H1 (cell line): ENCODE measurements around the gene AARSD1. TPM values are rescaled to one million over a fixed set of nuclear protein-coding genes. Genes with fewer than 3 reads are reported as not detected.
A peak's percentile ranks its signal among the peaks of the same experiment; 100 is the strongest.

Experiments used
- EP300 ChIP-seq, 2 experiments: IDR thresholded peaks; 1 replicate in 1 of 2; 2 replicates in 1 of 2; pipeline ENCODE4 v1.6.1; 2011 to 2012; ENCODE audit warnings: low read depth in 2 of 2, low read length in 2 of 2, mild to moderate bottlenecking in 2 of 2, borderline replicate concordance in 1 of 2, inconsistent platforms in 1 of 2, moderate library complexity in 1 of 2
- EZH2 ChIP-seq: fragments of 200-600 bp; sonication (generic); IDR thresholded peaks from 2 replicates; pipeline ENCODE4 v1.7.1; 2012; ENCODE audit warnings: low read depth, mild to moderate bottlenecking, moderate library complexity, low read length, inconsistent platforms; ENCODE audit not compliant: severe bottlenecking
- GABPA ChIP-seq: IDR thresholded peaks from 2 replicates; pipeline ENCODE4 v1.6.1; 2011; ENCODE audit warnings: mild to moderate bottlenecking, low read length, moderate library complexity, borderline replicate concordance; ENCODE audit not compliant: insufficient read depth
- GTF2F1 ChIP-seq: IDR thresholded peaks from 2 replicates; pipeline ENCODE4 v1.6.1; 2012; ENCODE audit warnings: low read depth, low read length, improper control_type of control experiment, borderline replicate concordance
- HDAC6 ChIP-seq: IDR thresholded peaks from one replicate; pipeline ENCODE4 v1.7.1; 2012; ENCODE audit warnings: low read depth, mild to moderate bottlenecking, inconsistent platforms, low read length, moderate library complexity
- NANOG ChIP-seq: IDR thresholded peaks from 2 replicates; pipeline ENCODE4 v1.6.1; 2011; ENCODE audit warnings: low read length, low read depth, mild to moderate bottlenecking, inconsistent platforms; ENCODE audit not compliant: insufficient read depth, poor library complexity, severe bottlenecking
- PHF8 ChIP-seq: fragments of 200-600 bp; sonication (generic); conservative IDR thresholded peaks from 2 replicates; pipeline ENCODE4 v1.7.1; 2012; ENCODE audit warnings: low read depth, mild to moderate bottlenecking, inconsistent platforms, low read length, moderate library complexity
- RBBP5 ChIP-seq: IDR thresholded peaks from 2 replicates; pipeline ENCODE4 v1.7.1; 2012; ENCODE audit warnings: low read depth, mild to moderate bottlenecking, inconsistent platforms, low read length, moderate library complexity, borderline replicate concordance
- RXRA ChIP-seq: IDR thresholded peaks from 2 replicates; pipeline ENCODE4 v1.6.1; 2011; ENCODE audit warnings: low read depth, mild to moderate bottlenecking, low read length, moderate library complexity; ENCODE audit not compliant: insufficient read depth
- SIN3A ChIP-seq, 2 experiments: IDR thresholded peaks in 1 of 2; conservative IDR thresholded peaks in 1 of 2; 2 replicates each; pipeline ENCODE4 v1.6.1; 2011 to 2012; ENCODE audit warnings: low read length in 2 of 2, improper control_type of control experiment in 1 of 2, low read depth in 1 of 2, mild to moderate bottlenecking in 1 of 2
- SP2 ChIP-seq: IDR thresholded peaks from 2 replicates; pipeline ENCODE4 v1.6.1; 2012; ENCODE audit warnings: mild to moderate bottlenecking, low read length, inconsistent platforms
- TAF1 ChIP-seq: IDR thresholded peaks from 2 replicates; pipeline ENCODE4 v1.6.1; 2011; ENCODE audit warnings: mild to moderate bottlenecking, low read depth, low read length
- TAF7 ChIP-seq: optimal IDR thresholded peaks from 2 replicates; pipeline ENCODE3; 2011; ENCODE audit warnings: low read depth, mild to moderate bottlenecking, inconsistent platforms, low read length, moderate library complexity, borderline replicate concordance
- polyA plus RNA-seq, 7 experiments: library from polyadenylated mRNA; depleted of rRNA in 3 of 7; stranded (reverse) in 5 of 7; unstranded in 2 of 7; fragments of >200 nt in 5 of 7; fragments of 200-250 nt in 2 of 7; gene quantifications; 1 replicate in 5 of 7; 2 replicates in 1 of 7; 4 replicates in 1 of 7; pipeline versions ENCODE4 v1.2.1 to v1.2.3, GENCODE V29; 2011 to 2013; ENCODE audit warnings: missing spikeins in 2 of 7, mixed read lengths in 2 of 7
- total RNA-seq: library from RNA; stranded (reverse); fragmentation: NEBNext Ultra II Directional; extraction: Animal tissue kit (Norgen Biotek cat#: 25700); gene quantifications from 2 replicates; pipeline ENCODE4 v1.2.1, GENCODE V29; 2021
- TF ChIP-seq, protein P1 (sequence below), 3 experiments: IDR thresholded peaks; 1 replicate in 2 of 3; 2 replicates in 1 of 3; pipeline versions ENCODE4 v1.5.1 to v1.6.1; 2011; ENCODE audit warnings: low read length in 3 of 3, mild to moderate bottlenecking in 3 of 3, inconsistent platforms in 2 of 3, low read depth in 1 of 3, moderate library complexity in 1 of 3; ENCODE audit not compliant: insufficient read depth in 1 of 3; ENCODE audit errors: control extremely low read depth in 1 of 3

AARSD1 gene
- total and polyA plus RNA-seq, 2 of the 8 experiments (the other 6 are each of a cell fraction or from before 2014, with no cell fraction given): 51.5 to 58.8 TPM

DNA sequence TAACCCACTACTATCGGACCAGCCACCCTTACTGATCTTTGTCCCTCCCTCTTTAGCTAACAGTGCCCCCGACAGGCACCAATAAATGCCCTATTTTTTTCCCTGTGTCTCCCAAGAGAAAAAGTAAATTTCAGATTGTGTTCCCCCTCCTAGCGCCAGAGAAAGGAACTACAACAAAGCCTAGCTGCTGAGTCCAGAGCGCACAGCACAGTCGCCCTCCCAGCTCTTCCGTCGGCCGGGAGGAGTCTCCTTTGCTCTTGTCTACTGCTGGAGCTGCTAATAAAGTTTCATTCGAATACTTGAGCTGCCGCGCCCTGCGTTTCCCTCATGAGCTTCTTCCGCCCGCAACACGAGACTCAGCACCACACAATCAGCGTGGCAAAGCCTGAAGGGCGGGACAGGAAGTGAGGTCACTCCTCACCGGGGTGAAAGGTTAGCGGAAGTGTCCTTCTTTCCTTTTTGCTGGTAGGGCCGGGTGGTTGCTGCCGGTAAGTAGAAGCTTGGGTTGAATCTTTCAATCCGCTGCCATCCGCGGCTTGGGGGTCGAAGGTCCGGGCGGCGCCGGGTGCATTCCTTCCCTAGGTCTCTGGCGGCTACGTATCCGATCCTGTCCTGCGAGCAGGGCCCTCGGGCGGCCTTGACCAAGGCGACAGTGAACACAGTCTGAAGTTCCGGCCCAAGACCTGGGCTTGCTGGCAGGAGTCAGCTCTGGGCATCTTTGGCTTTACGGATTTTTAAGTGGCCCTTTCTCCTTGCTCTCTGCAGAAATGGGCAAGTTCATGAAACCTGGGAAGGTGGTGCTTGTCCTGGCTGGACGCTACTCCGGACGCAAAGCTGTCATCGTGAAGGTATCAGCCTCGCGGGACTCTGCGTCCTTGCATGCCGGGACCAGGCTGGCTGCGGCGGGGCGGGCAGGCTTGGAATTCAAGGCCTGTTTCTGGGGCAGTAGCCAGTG is 34.0 kb upstream of the AARSD1 start, which contains the start of gene RPL27 (continued):
- TF ChIP-seq NANOG: peak; percentile 68
- peak; percentile 85 for TF ChIP-seq PHF8
- 0 out of 2 replicates have a peak, but pooled peaks have one; percentile 24 for TF ChIP-seq RXRA
- no peak for TF ChIP-seq RBBP5
- TF ChIP-seq, protein P1, sequence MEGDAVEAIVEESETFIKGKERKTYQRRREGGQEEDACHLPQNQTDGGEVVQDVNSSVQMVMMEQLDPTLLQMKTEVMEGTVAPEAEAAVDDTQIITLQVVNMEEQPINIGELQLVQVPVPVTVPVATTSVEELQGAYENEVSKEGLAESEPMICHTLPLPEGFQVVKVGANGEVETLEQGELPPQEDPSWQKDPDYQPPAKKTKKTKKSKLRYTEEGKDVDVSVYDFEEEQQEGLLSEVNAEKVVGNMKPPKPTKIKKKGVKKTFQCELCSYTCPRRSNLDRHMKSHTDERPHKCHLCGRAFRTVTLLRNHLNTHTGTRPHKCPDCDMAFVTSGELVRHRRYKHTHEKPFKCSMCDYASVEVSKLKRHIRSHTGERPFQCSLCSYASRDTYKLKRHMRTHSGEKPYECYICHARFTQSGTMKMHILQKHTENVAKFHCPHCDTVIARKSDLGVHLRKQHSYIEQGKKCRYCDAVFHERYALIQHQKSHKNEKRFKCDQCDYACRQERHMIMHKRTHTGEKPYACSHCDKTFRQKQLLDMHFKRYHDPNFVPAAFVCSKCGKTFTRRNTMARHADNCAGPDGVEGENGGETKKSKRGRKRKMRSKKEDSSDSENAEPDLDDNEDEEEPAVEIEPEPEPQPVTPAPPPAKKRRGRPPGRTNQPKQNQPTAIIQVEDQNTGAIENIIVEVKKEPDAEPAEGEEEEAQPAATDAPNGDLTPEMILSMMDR (IDR thresholded peaks at IDR 0.05; ENCODE audit: control extremely low read depth in 1 of 3, insufficient read depth in 1 of 3, low read depth in 1 of 3, low read length in 3 of 3): peak; percentile 44 to 79 (median 70)
- TF ChIP-seq TAF7: peak; percentile 83
- TF ChIP-seq HDAC6: no peak
- peak; percentile 97 for TF ChIP-seq TAF1
- peak; percentile 90 for TF ChIP-seq GABPA
- TF ChIP-seq GTF2F1: 0 out of 2 replicates have a peak, but pooled peaks have one; percentile 37
- TF ChIP-seq SIN3A (conservative IDR thresholded peaks at IDR 0.05 in 1 of 2, IDR thresholded peaks at IDR 0.05 in 1 of 2; ENCODE audit: low read depth in 1 of 2, low read length in 2 of 2): peak; percentile 45 to 91; a peak in 3 of 4 replicates
- TF ChIP-seq SP2: peak; percentile 11; the same call in 1 of the 2 replicates
- TF ChIP-seq EZH2: no peak
- peak in 1 of 2 experiments; percentile 68; a peak in 1 of 3 replicates for TF ChIP-seq EP300 (IDR thresholded peaks at IDR 0.05; ENCODE audit: borderline replicate concordance in 1 of 2, low read depth in 2 of 2, low read length in 2 of 2)
